ENCODE measurements around the gene TRMU.
"Not testable (repeated sequence)": the region's sequence is repeated elsewhere in the genome, so short reads cannot be mapped to it uniquely, and the experiment has no call there.

TRMU gene

GRCh38 chr22:46309526-46310085 lies 25.9 kb upstream of the TRMU start:
- H3K27me3 ChIP-seq (replicated peaks; ENCODE audit: control insufficient read depth, insufficient read depth, low read length): no peaks in the 10 kb centered on the region
- DNase-seq (ENCODE audit: low read depth): no peak
- H3K9ac ChIP-seq (ENCODE audit: low read length): no peak overlapping the region
- H3K9me3 ChIP-seq (ENCODE audit: control insufficient read depth, low read length): no peaks in the 10 kb centered on the region
- no peaks in the 10 kb centered on the region for H3K36me3 ChIP-seq (ENCODE audit: control insufficient read depth, insufficient read depth, low read length, severe bottlenecking)
- no peak overlapping the region for H3K4me3 ChIP-seq (ENCODE audit: low read length)
- no peaks in the 10 kb centered on the region for H3K4me1 ChIP-seq (ENCODE audit: control insufficient read depth, insufficient read depth, low read length)

GRCh38 chr22:46312056-46312455 lies 23.5 kb upstream of the TRMU start:
- no peaks in the 10 kb centered on the region for H3K4me1 ChIP-seq (ENCODE audit: control insufficient read depth, insufficient read depth, low read length)
- no peaks in the 10 kb centered on the region for H3K9me3 ChIP-seq (ENCODE audit: control insufficient read depth, low read length)
- no peak for DNase-seq (ENCODE audit: low read depth)
- H3K4me3 ChIP-seq (ENCODE audit: low read length): no peak overlapping the region
- H3K9ac ChIP-seq (ENCODE audit: low read length): no peak overlapping the region
- H3K27me3 ChIP-seq (replicated peaks; ENCODE audit: control insufficient read depth, insufficient read depth, low read length): no peaks in the 10 kb centered on the region
- no peaks in the 10 kb centered on the region for H3K36me3 ChIP-seq (ENCODE audit: control insufficient read depth, insufficient read depth, low read length, severe bottlenecking)

- not testable (repeated sequence) for H3K9me3 ChIP-seq (ENCODE audit: control insufficient read depth, low read length); H3K36me3 ChIP-seq (ENCODE audit: control insufficient read depth, insufficient read depth, low read length, severe bottlenecking); H3K27me3 ChIP-seq (replicated peaks; ENCODE audit: control insufficient read depth, insufficient read depth, low read length); H3K4me1 ChIP-seq (ENCODE audit: control insufficient read depth, insufficient read depth, low read length); H3K9ac ChIP-seq (ENCODE audit: low read length); DNase-seq (ENCODE audit: low read depth); H3K4me3 ChIP-seq (ENCODE audit: low read length)
Measured at GRCh38 chr22:46312848-46313247, 22.7 kb upstream of the TRMU start.

GRCh38 chr22:46315976-46316375 lies 19.5 kb upstream of the TRMU start:
- Histone ChIP-seq H3K36me3 (ENCODE audit: control insufficient read depth, insufficient read depth, low read length, severe bottlenecking) (no peaks in the 10 kb centered on the region), H3K9ac (ENCODE audit: low read length) (no peak overlapping the region), H3K4me3 (ENCODE audit: low read length) (no peak overlapping the region), H3K27me3 (replicated peaks; ENCODE audit: control insufficient read depth, insufficient read depth, low read length) (no peaks in the 10 kb centered on the region), H3K9me3 (ENCODE audit: control insufficient read depth, low read length) (no peaks in the 10 kb centered on the region), H3K4me1 (ENCODE audit: control insufficient read depth, insufficient read depth, low read length) (no peaks in the 10 kb centered on the region)
- DNase-seq (ENCODE audit: low read depth): no peak

- H3K9me3 ChIP-seq (ENCODE audit: control insufficient read depth, low read length): no peaks in the 10 kb centered on the region
- no peaks in the 10 kb centered on the region for H3K36me3 ChIP-seq (ENCODE audit: control insufficient read depth, insufficient read depth, low read length, severe bottlenecking)
- H3K4me1 ChIP-seq (ENCODE audit: control insufficient read depth, insufficient read depth, low read length): no peaks in the 10 kb centered on the region
- no peaks in the 10 kb centered on the region for H3K27me3 ChIP-seq (replicated peaks; ENCODE audit: control insufficient read depth, insufficient read depth, low read length)
- DNase-seq (ENCODE audit: low read depth): no peak
- H3K9ac ChIP-seq (ENCODE audit: low read length): no peak overlapping the region
- H3K4me3 ChIP-seq (ENCODE audit: low read length): no peak overlapping the region
Measured at GRCh38 chr22:46317646-46318045, 17.9 kb upstream of the TRMU start.

- no peaks in the 10 kb centered on the region for H3K36me3 ChIP-seq (ENCODE audit: control insufficient read depth, insufficient read depth, low read length, severe bottlenecking)
- H3K9ac ChIP-seq (ENCODE audit: low read length): no peak overlapping the region
Measured at GRCh38 chr22:46318576-46318975, 16.9 kb upstream of the TRMU start.

GRCh38 chr22:46319319-46319718 lies 16.2 kb upstream of the TRMU start:
- Histone ChIP-seq H3K27me3 (replicated peaks; ENCODE audit: control insufficient read depth, insufficient read depth, low read length) (no peaks in the 10 kb centered on the region), H3K4me1 (ENCODE audit: control insufficient read depth, insufficient read depth, low read length) (no peaks in the 10 kb centered on the region), H3K4me3 (ENCODE audit: low read length) (no peak overlapping the region), H3K9me3 (ENCODE audit: control insufficient read depth, low read length) (no peaks in the 10 kb centered on the region), H3K9ac (ENCODE audit: low read length) (no peak overlapping the region), H3K36me3 (ENCODE audit: control insufficient read depth, insufficient read depth, low read length, severe bottlenecking) (no peaks in the 10 kb centered on the region)
- DNase-seq (ENCODE audit: low read depth): no peak

More at GRCh38 chr22:46318576-46318975, 16.9 kb upstream of the TRMU start:
- H3K4me3 ChIP-seq (ENCODE audit: low read length): no peak overlapping the region
- DNase-seq (ENCODE audit: low read depth): no peak
- no peaks in the 10 kb centered on the region for H3K9me3 ChIP-seq (ENCODE audit: control insufficient read depth, low read length)
- H3K27me3 ChIP-seq (replicated peaks; ENCODE audit: control insufficient read depth, insufficient read depth, low read length): no peaks in the 10 kb centered on the region
- H3K4me1 ChIP-seq (ENCODE audit: control insufficient read depth, insufficient read depth, low read length): no peaks in the 10 kb centered on the region

- Histone ChIP-seq H3K4me3 (ENCODE audit: low read length) (no peak overlapping the region), H3K27me3 (replicated peaks; ENCODE audit: control insufficient read depth, insufficient read depth, low read length) (no peaks in the 10 kb centered on the region), H3K9me3 (ENCODE audit: control insufficient read depth, low read length) (no peaks in the 10 kb centered on the region), H3K36me3 (ENCODE audit: control insufficient read depth, insufficient read depth, low read length, severe bottlenecking) (no peaks in the 10 kb centered on the region), H3K9ac (ENCODE audit: low read length) (no peak overlapping the region), H3K4me1 (ENCODE audit: control insufficient read depth, insufficient read depth, low read length) (no peaks in the 10 kb centered on the region)
- DNase-seq (ENCODE audit: low read depth): no peak
Measured at GRCh38 chr22:46320166-46320710, 15.3 kb upstream of the TRMU start.

- DNase-seq (ENCODE audit: low read depth): no peak
Measured at GRCh38 chr22:46320716-46321386, 14.7 kb upstream of the TRMU start.

GRCh38 chr22:46322711-46323110 lies 12.8 kb upstream of the TRMU start:
- DNase-seq (ENCODE audit: low read depth): no peak
- Histone ChIP-seq H3K4me3 (ENCODE audit: low read length) (no peak overlapping the region), H3K4me1 (ENCODE audit: control insufficient read depth, insufficient read depth, low read length) (no peaks in the 10 kb centered on the region), H3K27me3 (replicated peaks; ENCODE audit: control insufficient read depth, insufficient read depth, low read length) (no peaks in the 10 kb centered on the region), H3K9me3 (ENCODE audit: control insufficient read depth, low read length) (no peaks in the 10 kb centered on the region), H3K9ac (ENCODE audit: low read length) (no peak overlapping the region), H3K36me3 (ENCODE audit: control insufficient read depth, insufficient read depth, low read length, severe bottlenecking) (no peaks in the 10 kb centered on the region)

More at GRCh38 chr22:46320716-46321386, 14.7 kb upstream of the TRMU start:
- H3K4me3 ChIP-seq (ENCODE audit: low read length): no peak overlapping the region
- no peaks in the 10 kb centered on the region for H3K27me3 ChIP-seq (replicated peaks; ENCODE audit: control insufficient read depth, insufficient read depth, low read length)
- H3K9me3 ChIP-seq (ENCODE audit: control insufficient read depth, low read length): no peaks in the 10 kb centered on the region
- no peaks in the 10 kb centered on the region for H3K4me1 ChIP-seq (ENCODE audit: control insufficient read depth, insufficient read depth, low read length)
- no peak overlapping the region for H3K9ac ChIP-seq (ENCODE audit: low read length)
- H3K36me3 ChIP-seq (ENCODE audit: control insufficient read depth, insufficient read depth, low read length, severe bottlenecking): no peaks in the 10 kb centered on the region

GRCh38 chr22:46323162-46323561 lies 12.4 kb upstream of the TRMU start:
- Histone ChIP-seq H3K4me3 (ENCODE audit: low read length) (no peak overlapping the region), H3K36me3 (ENCODE audit: control insufficient read depth, insufficient read depth, low read length, severe bottlenecking) (no peaks in the 10 kb centered on the region), H3K4me1 (ENCODE audit: control insufficient read depth, insufficient read depth, low read length) (no peaks in the 10 kb centered on the region), H3K27me3 (replicated peaks; ENCODE audit: control insufficient read depth, insufficient read depth, low read length) (no peaks in the 10 kb centered on the region), H3K9ac (ENCODE audit: low read length) (no peak overlapping the region), H3K9me3 (ENCODE audit: control insufficient read depth, low read length) (no peaks in the 10 kb centered on the region)
- DNase-seq (ENCODE audit: low read depth): no peak
